HEK293 (cell line): ENCODE results near the gene CDCA8.

Source experiments
- EGR2 ChIP-seq: fragments of 450-650 bp; formaldehyde crosslinking; IDR thresholded peaks from 2 replicates; pipeline ENCODE4 v1.5.1; 2016; ENCODE audit warnings: low read depth, missing biosample characterization, missing genetic modification characterization
- GLI4 ChIP-seq: fragments of 450-650 bp; formaldehyde crosslinking; IDR thresholded peaks from 2 replicates; pipeline ENCODE4 v1.5.1; 2016; ENCODE audit warnings: missing biosample characterization, missing genetic modification characterization
- IKZF3 ChIP-seq: fragments of 450-650 bp; IDR thresholded peaks from 2 replicates; pipeline ENCODE4 v1.5.0; 2018; ENCODE audit warnings: missing biosample characterization, mild to moderate bottlenecking, missing genetic modification characterization, moderate library complexity
- KLF16 ChIP-seq: fragments of 450-650 bp; formaldehyde crosslinking; IDR thresholded peaks from 2 replicates; pipeline ENCODE4 v1.5.1; 2017; ENCODE audit warnings: missing biosample characterization, missing genetic modification characterization
- KLF17 ChIP-seq: fragments of 450-650 bp; formaldehyde crosslinking; IDR thresholded peaks from 2 replicates; pipeline ENCODE4 v1.5.1; 2016; ENCODE audit warnings: missing biosample characterization, missing genetic modification characterization
- KLF7 ChIP-seq: fragments of 450-650 bp; formaldehyde crosslinking; IDR thresholded peaks from 2 replicates; pipeline ENCODE4 v1.5.1; 2016; ENCODE audit warnings: missing biosample characterization, missing genetic modification characterization, borderline replicate concordance
- KLF8 ChIP-seq: fragments of 450-650 bp; formaldehyde crosslinking; IDR thresholded peaks from 2 replicates; pipeline ENCODE4 v1.5.1; 2016; ENCODE audit warnings: missing biosample characterization, missing genetic modification characterization
- KLF9 ChIP-seq: fragments of 450-650 bp; formaldehyde crosslinking; IDR thresholded peaks from 2 replicates; pipeline ENCODE4 v1.5.1; 2016; ENCODE audit warnings: missing biosample characterization, missing genetic modification characterization, low read depth
- PRDM2 ChIP-seq: fragments of 450-650 bp; formaldehyde crosslinking; IDR thresholded peaks from 2 replicates; pipeline ENCODE4 v1.5.1; 2016; ENCODE audit warnings: missing biosample characterization, missing genetic modification characterization, borderline replicate concordance
- REPIN1 ChIP-seq: fragments of 450-650 bp; formaldehyde crosslinking; IDR thresholded peaks from 2 replicates; pipeline ENCODE4 v1.5.1; 2017; ENCODE audit warnings: missing biosample characterization, missing genetic modification characterization, low read depth
- SCRT1 ChIP-seq: fragments of 450-650 bp; formaldehyde crosslinking; IDR thresholded peaks from 2 replicates; pipeline ENCODE4 v1.5.1; 2016; ENCODE audit warnings: missing biosample characterization, missing genetic modification characterization, borderline replicate concordance
- ZBTB17 ChIP-seq: fragments of 450-650 bp; formaldehyde crosslinking; IDR thresholded peaks from 2 replicates; pipeline ENCODE4 v1.5.1; 2016; ENCODE audit warnings: missing biosample characterization, missing genetic modification characterization
- ZBTB26 ChIP-seq: fragments of 450-650 bp; formaldehyde crosslinking; optimal IDR thresholded peaks from 2 replicates; pipeline ENCODE3; 2016; ENCODE audit warnings: missing biosample characterization, mild to moderate bottlenecking, missing genetic modification characterization
- ZBTB6 ChIP-seq: fragments of 450-650 bp; formaldehyde crosslinking; IDR thresholded peaks from 2 replicates; pipeline ENCODE4 v1.5.1; 2017; ENCODE audit warnings: missing biosample characterization, missing genetic modification characterization
- ZBTB8A ChIP-seq: fragments of 450-650 bp; formaldehyde crosslinking; IDR thresholded peaks from 2 replicates; pipeline ENCODE4 v1.5.1; 2016; ENCODE audit warnings: missing biosample characterization, missing genetic modification characterization
- ZFP41 ChIP-seq: fragments of 450-650 bp; formaldehyde crosslinking; IDR thresholded peaks from 2 replicates; pipeline ENCODE4 v1.5.1; 2016; ENCODE audit warnings: missing biosample characterization, missing genetic modification characterization, borderline replicate concordance
- ZNF132 ChIP-seq: fragments of 450-650 bp; formaldehyde crosslinking; IDR thresholded peaks from 2 replicates; pipeline ENCODE4 v1.5.1; 2017; ENCODE audit warnings: missing biosample characterization, missing genetic modification characterization, borderline replicate concordance
- ZNF184 ChIP-seq: fragments of 450-650 bp; IDR thresholded peaks from 2 replicates; pipeline ENCODE4 v1.5.1; 2018; ENCODE audit warnings: missing biosample characterization, mild to moderate bottlenecking, missing genetic modification characterization
- ZNF221 ChIP-seq: fragments of 450-650 bp; formaldehyde crosslinking; IDR thresholded peaks from 2 replicates; pipeline ENCODE4 v1.5.1; 2017; ENCODE audit warnings: missing biosample characterization, missing genetic modification characterization, borderline replicate concordance
- ZNF266 ChIP-seq: fragments of 450-650 bp; formaldehyde crosslinking; IDR thresholded peaks from 2 replicates; pipeline ENCODE4 v1.5.1; 2016; ENCODE audit warnings: missing biosample characterization, missing genetic modification characterization, low read depth
- ZNF302 ChIP-seq: fragments of 450-650 bp; formaldehyde crosslinking; IDR thresholded peaks from 2 replicates; pipeline ENCODE4 v1.5.1; 2016; ENCODE audit warnings: missing biosample characterization, missing genetic modification characterization, low read depth
- ZNF341 ChIP-seq: fragments of 450-650 bp; formaldehyde crosslinking; IDR thresholded peaks from 2 replicates; pipeline ENCODE4; 2016; ENCODE audit warnings: low read depth, missing biosample characterization, missing genetic modification characterization
- ZNF521 ChIP-seq: fragments of 450-650 bp; formaldehyde crosslinking; IDR thresholded peaks from 2 replicates; pipeline ENCODE4 v1.5.1; 2017; ENCODE audit warnings: missing biosample characterization, mild to moderate bottlenecking, missing genetic modification characterization
- ZNF530 ChIP-seq: fragments of 450-650 bp; formaldehyde crosslinking; IDR thresholded peaks from 2 replicates; pipeline ENCODE4 v1.5.1; 2016; ENCODE audit warnings: low read depth, missing biosample characterization, missing genetic modification characterization
- ZNF596 ChIP-seq: fragments of 450-650 bp; IDR thresholded peaks from 2 replicates; pipeline ENCODE4 v1.5.0; 2018; ENCODE audit warnings: missing biosample characterization, mild to moderate bottlenecking, missing genetic modification characterization, moderate library complexity
- ZNF610 ChIP-seq: fragments of 450-650 bp; formaldehyde crosslinking; IDR thresholded peaks from 2 replicates; pipeline ENCODE4 v1.5.1; 2016; ENCODE audit warnings: missing biosample characterization, missing genetic modification characterization, borderline replicate concordance
- ZNF701 ChIP-seq: fragments of 450-650 bp; formaldehyde crosslinking; IDR thresholded peaks from 2 replicates; pipeline ENCODE4 v1.5.1; 2016; ENCODE audit warnings: missing biosample characterization, missing genetic modification characterization
- ZNF776 ChIP-seq: fragments of 450-650 bp; formaldehyde crosslinking; IDR thresholded peaks from 2 replicates; pipeline ENCODE4 v1.5.0; 2017; ENCODE audit warnings: missing biosample characterization, missing genetic modification characterization, borderline replicate concordance
- ZNF791 ChIP-seq: fragments of 450-650 bp; formaldehyde crosslinking; IDR thresholded peaks from 2 replicates; pipeline ENCODE4 v1.5.1; 2016; ENCODE audit warnings: missing biosample characterization, missing genetic modification characterization
- ZSCAN5A ChIP-seq: fragments of 450-650 bp; formaldehyde crosslinking; IDR thresholded peaks from 2 replicates; pipeline ENCODE4 v1.5.1; 2016; ENCODE audit warnings: missing biosample characterization, missing genetic modification characterization

Gene CDCA8

GRCh38 chr1:37676281-37677142 is 15.8 kb upstream of the CDCA8 start (continued):
- TF ChIP-seq ZNF610 (peak; percentile 73), ZNF791 (tag by site-specific recombination) (no peak), ZNF701 (tag by site-specific recombination) (no peak), ZFP41 (no peak), ZBTB17 (peak; percentile 70), ZNF596 (tag by site-specific recombination) (no peak), ZNF221 (no peak), KLF17 (tag by site-specific recombination) (no peak), ZNF302 (tag by site-specific recombination) (no peak), ZNF530 (tag by site-specific recombination) (no peak), PRDM2 (tag by site-specific recombination) (no peak), ZSCAN5A (no peak), IKZF3 (tag by site-specific recombination) (peak; percentile 76), ZNF341 (tag by site-specific recombination) (no peak), ZNF184 (tag by site-specific recombination) (no peak), REPIN1 (tag by site-specific recombination) (no peak), ZNF776 (tag by site-specific recombination) (no peak), SCRT1 (tag by site-specific recombination) (no peak), KLF16 (tag by site-specific recombination) (no peak), ZNF521 (no peak), ZBTB8A (tag by site-specific recombination) (peak; percentile 46), GLI4 (tag by site-specific recombination) (no peak), ZNF132 (tag by site-specific recombination) (no peak), ZBTB26 (tag by site-specific recombination) (no peak), KLF7 (tag by site-specific recombination) (no peak), KLF8 (no peak), ZBTB6 (no peak), EGR2 (tag by site-specific recombination) (peak; percentile 62; the same call in 1 of the 2 replicates), ZNF266 (tag by site-specific recombination) (no peak), KLF9 (no peak)
